Activated CD4-positive, alpha-beta T cell treated with anti-CD3 and anti-CD28 coated beads, Interleukin-2, amount 10 ng/mL, durations not matched to agents 7 days and 5 days (primary cell): Measurements from ENCODE around the gene MLANA. TPM values are rescaled to one million over a fixed set of nuclear protein-coding genes. Genes with fewer than 3 reads are reported as not detected.
A peak's percentile ranks its signal among the peaks of the same experiment; 100 is the strongest.
"Not testable (repeated sequence)": the region's sequence is repeated elsewhere in the genome, so short reads cannot be mapped to it uniquely, and the experiment has no call there.

ENCODE experiments used
- CTCF ChIA-PET: fragments of 350-600 bp; sonication (Branson Sonifier 250); formaldehyde crosslinking; loops from one replicate; lab custom pipeline; 2021; ENCODE audit warnings: antibody characterized with exemption; lab: Charles Lee
- POLR2A ChIA-PET: fragments of 350-600 bp; sonication (Branson Sonifier 250); formaldehyde crosslinking; loops from one replicate; lab custom pipeline; 2021; ENCODE audit warnings: antibody characterized with exemption; lab: Charles Lee
- DNase-seq: peaks from one replicate; pipeline ENCODE4 v3.0.0-alpha.2; 2020
- H3K27ac Mint-ChIP-seq: one replicate; pipeline ENCODE4 v1.8.0; 2021; ENCODE audit warnings: mild to moderate bottlenecking, moderate library complexity, mixed read lengths
- H3K27me3 Mint-ChIP-seq: one replicate; pipeline ENCODE4 v1.8.0; 2021; ENCODE audit warnings: mixed read lengths
- H3K36me3 Mint-ChIP-seq: one replicate; pipeline ENCODE4 v1.8.0; 2021; ENCODE audit warnings: low read depth, mixed read lengths
- H3K4me1 Mint-ChIP-seq: one replicate; pipeline ENCODE4 v1.8.0; 2021; ENCODE audit warnings: mixed read lengths
- H3K4me3 Mint-ChIP-seq: one replicate; pipeline ENCODE4 v1.8.0; 2021; ENCODE audit warnings: mild to moderate bottlenecking, moderate library complexity, mixed read lengths
- H3K9me3 Mint-ChIP-seq: one replicate; pipeline ENCODE4 v1.8.0; 2021; ENCODE audit warnings: mixed read lengths
- total RNA-seq, 2 experiments: library from RNA; stranded (reverse); gene quantifications; one replicate each; pipeline ENCODE4 v1.2.3, GENCODE V29; 2021

MLANA gene
- total RNA-seq, 2 experiments from 2014 or later = not detected

DNA sequence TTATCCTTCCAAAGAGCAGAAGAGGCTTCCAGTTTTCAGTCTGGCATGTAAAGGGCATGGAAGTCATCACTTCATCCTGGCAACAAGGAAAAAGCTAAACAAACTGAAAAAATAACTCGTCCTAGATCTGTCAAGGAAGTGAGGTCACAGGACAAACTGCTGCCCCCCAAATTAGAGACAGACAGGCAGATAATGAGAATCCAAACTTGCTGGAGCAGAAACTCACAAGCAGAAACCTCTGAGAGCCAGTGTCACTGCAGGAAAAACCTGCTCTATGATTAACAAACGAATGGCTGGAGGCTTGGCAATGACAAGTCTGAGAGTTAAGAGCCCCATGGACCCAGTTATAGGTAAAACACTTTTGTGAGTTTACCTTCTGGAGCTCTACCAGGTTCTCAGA is 18.9 kb upstream of the MLANA start:
- DNase-seq = no peak
- Mint-ChIP-seq H3K36me3 (peaks cover 9% of the 10 kb centered on the region), H3K4me3 (no peak overlapping the region), H3K4me1 (peaks cover 26% of the 10 kb centered on the region), H3K9me3 (peaks cover 3% of the 10 kb centered on the region), H3K27me3 (no peaks in the 10 kb centered on the region), H3K27ac (no peak overlapping the region)
- CTCF ChIA-PET = interaction anchor here (1.2 to 1.8 kb wide), 2 partner anchors 13 to 15 kb away, joined by 4 to 5 read pairs; no protein-coding TSS in a partner anchor
- POLR2A ChIA-PET = no interaction called here

DNA sequence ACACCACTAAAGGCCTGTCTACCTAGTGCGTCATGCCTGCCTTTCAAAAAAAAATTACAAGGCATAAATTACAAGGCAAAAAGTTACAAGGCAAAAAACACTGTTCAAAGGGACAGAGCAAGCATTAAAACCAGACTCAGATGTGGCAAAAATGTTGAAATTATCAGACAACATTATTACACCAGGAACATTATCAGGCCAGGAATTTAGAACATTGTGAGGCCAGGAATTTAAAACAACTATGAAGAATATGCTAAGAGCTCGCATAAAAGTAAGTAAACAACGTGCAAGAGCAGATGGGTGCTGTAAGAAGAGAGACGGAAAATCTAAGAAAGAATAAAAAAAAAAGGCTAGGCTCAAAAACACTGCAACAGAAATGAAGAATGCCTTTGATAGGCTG is 18.2 kb upstream of the MLANA start:
- H3K4me1 Mint-ChIP-seq = peaks cover 26% of the 10 kb centered on the region
- POLR2A ChIA-PET = interaction anchor here (0.7 kb wide), 1 partner anchor 433 kb away, joined by 7 read pairs; no protein-coding TSS in a partner anchor
- no peak overlapping the region for H3K27ac Mint-ChIP-seq
- H3K27me3 Mint-ChIP-seq = no peaks in the 10 kb centered on the region
- H3K9me3 Mint-ChIP-seq = peaks cover 3% of the 10 kb centered on the region
- peaks cover 9% of the 10 kb centered on the region for H3K36me3 Mint-ChIP-seq
- H3K4me3 Mint-ChIP-seq = no peak overlapping the region
- no peak for DNase-seq
- CTCF ChIA-PET = no interaction called here

DNA sequence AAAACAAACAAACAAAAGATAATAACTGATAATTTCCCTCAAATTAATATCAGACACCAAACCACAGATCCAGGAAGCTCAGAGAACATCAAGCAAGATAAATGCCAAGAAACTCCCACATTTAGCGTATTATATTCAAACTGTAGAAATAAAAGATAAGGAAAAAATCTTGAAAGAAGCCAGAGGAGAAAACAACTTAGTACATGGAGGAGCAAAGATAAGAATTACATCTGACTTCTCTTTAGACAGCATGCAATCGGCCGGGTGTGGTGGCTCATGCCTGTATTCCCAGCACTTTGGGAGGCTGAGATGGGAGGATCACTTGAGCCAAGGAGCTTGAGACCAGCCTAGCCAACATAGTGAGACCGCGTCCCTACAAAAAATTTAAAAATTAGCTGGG is 17.2 kb upstream of the MLANA start:
- peaks cover 26% of the 10 kb centered on the region for H3K4me1 Mint-ChIP-seq
- ChIA-PET POLR2A (no interaction called here), CTCF (no interaction called here)
- no peak for DNase-seq
- no peaks in the 10 kb centered on the region for H3K27me3 Mint-ChIP-seq
- H3K9me3 Mint-ChIP-seq = peaks cover 3% of the 10 kb centered on the region
- no peak overlapping the region for H3K4me3 Mint-ChIP-seq
- peaks cover 9% of the 10 kb centered on the region for H3K36me3 Mint-ChIP-seq
- peak overlapping the region; percentile 57 for H3K27ac Mint-ChIP-seq

DNA sequence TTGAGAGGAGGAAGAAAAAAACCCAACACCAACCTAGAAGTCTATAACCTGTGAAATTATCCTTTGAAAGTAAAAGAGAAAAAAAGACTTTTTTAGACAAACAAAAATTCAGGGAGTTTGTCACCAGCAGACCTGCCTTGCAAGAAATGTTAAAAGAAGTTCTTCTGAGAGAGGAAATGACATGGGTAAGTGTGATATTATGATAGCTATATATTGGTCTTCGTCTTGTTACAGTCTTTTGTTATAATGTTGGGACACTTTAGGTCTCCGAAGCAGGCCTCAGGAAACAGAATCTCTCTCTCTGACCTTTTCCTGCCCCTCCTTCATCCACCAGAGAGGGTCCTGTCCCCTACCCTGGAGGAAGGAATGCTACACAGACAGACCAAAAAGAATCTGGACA is 16.6 kb upstream of the MLANA start:
- Mint-ChIP-seq H3K4me3 (no peak overlapping the region), H3K4me1 (peaks cover 26% of the 10 kb centered on the region), H3K27ac (no peak overlapping the region), H3K9me3 (peaks cover 3% of the 10 kb centered on the region), H3K27me3 (no peaks in the 10 kb centered on the region), H3K36me3 (peaks cover 9% of the 10 kb centered on the region)
- DNase-seq = no peak
- CTCF ChIA-PET = no interaction called here
- POLR2A ChIA-PET = no interaction called here

DNA sequence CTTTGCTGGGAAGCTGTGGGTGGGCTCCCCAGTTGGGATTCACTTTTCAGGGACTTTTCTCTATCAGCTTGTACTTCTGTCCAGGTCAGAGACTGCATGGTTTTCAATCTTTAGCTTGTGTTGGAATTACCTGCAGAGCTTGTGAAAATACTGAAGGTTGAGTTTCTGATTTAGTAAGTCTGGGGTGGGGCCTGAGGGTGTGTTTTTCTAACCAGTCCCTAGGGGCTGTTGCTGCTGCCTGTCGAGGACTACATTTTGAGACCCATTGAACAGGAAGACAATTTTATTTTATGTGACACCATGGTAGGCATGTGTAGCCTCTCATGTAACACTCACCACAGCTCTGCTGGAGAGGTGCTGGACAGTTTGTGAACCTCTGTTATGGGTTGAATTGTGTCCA is 14.7 kb upstream of the MLANA start:
- ChIA-PET CTCF (interaction anchor here (0.9 kb wide), 1 partner anchor 58 kb away, joined by 3 read pairs; no protein-coding TSS in a partner anchor), POLR2A (no interaction called here)
- H3K27me3 Mint-ChIP-seq = no peaks in the 10 kb centered on the region
- H3K4me1 Mint-ChIP-seq = peaks cover 17% of the 10 kb centered on the region
- peaks cover 9% of the 10 kb centered on the region for H3K36me3 Mint-ChIP-seq
- peaks cover 3% of the 10 kb centered on the region for H3K9me3 Mint-ChIP-seq
- H3K4me3 Mint-ChIP-seq = no peak overlapping the region
- DNase-seq = no peak
- H3K27ac Mint-ChIP-seq = no peak overlapping the region

DNA sequence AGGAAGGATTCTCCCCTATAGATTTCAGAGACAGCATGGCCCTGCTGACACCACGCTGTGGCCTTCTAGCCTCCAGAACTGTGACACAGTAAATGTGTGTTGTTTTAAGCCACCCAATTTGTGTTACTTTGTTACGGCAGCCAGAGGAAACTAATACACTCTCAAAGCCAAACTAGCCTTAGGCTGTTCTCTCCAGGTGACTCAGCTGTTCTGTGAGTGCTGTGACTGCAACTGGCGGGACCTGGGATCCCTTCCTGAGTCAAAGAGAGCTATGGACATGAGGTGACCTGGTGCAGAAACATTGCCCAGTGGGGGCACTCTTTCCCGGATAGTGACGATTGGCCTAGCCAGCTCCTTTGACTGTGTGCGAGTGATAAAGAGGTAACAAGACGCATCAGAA is 14.0 kb upstream of the MLANA start:
- Mint-ChIP-seq H3K4me1 (peaks cover 17% of the 10 kb centered on the region), H3K27me3 (no peaks in the 10 kb centered on the region), H3K27ac (no peak overlapping the region), H3K4me3 (no peak overlapping the region), H3K9me3 (peaks cover 3% of the 10 kb centered on the region), H3K36me3 (peaks cover 9% of the 10 kb centered on the region)
- ChIA-PET CTCF (interaction anchor here (1.7 to 4.5 kb wide), 2 partner anchors 10 to 44 kb away, joined by 7 to 17 read pairs; partner anchors contain the start of gene ERMP1), POLR2A (no interaction called here)
- DNase-seq = no peak

DNA sequence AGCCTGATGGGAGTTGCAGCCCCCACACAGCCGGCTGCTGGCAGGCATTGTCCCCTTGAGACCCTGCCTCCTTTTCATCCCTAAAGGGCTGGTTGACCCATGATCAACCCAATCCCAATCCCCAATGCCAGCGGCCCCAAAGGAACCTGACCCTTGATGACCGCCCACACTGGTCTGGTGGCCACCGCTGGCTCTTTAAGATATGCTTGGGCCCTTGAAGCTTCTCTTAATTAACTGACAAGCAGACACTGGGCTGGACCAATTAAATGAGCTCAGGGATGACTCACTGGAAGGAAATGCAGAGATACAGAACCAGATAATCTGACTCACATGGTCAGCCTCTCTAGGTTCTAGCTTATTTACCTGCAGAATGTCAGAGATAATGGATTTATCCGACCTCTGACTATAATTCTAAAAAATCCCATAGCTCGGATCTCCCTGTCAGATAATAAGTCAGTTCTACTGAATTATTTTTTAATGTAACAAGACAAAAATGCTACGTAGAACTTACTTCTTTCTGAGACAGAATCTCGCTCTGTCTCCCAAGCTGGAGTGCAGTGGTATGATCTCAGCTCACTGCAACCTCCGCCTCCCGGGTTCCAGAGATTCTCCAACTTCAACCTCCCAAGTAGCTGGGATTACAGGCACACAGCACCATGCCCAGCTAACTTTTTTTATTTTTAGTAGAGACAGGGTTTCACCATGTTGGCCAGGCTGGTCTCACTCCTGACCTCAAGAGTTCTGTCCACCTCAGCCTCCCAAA is 11.1 kb upstream of the MLANA start:
- peaks cover 6% of the 10 kb centered on the region for H3K9me3 Mint-ChIP-seq
- H3K4me3 Mint-ChIP-seq = no peak overlapping the region
- POLR2A ChIA-PET = interaction anchor here (0.8 kb wide), 1 partner anchor 27 kb away, joined by 4 read pairs; no protein-coding TSS in a partner anchor
- H3K27me3 Mint-ChIP-seq = no peaks in the 10 kb centered on the region
- peaks cover 6% of the 10 kb centered on the region for H3K36me3 Mint-ChIP-seq
- DNase-seq = no peak
- H3K27ac Mint-ChIP-seq = no peak overlapping the region
- H3K4me1 Mint-ChIP-seq = peaks cover 8% of the 10 kb centered on the region
- CTCF ChIA-PET = interaction anchor here (0.6 to 4.5 kb wide), 7 partner anchors 10 to 175 kb away, joined by 3 to 17 read pairs (median 4); partner anchors contain the start of gene ERMP1

DNA sequence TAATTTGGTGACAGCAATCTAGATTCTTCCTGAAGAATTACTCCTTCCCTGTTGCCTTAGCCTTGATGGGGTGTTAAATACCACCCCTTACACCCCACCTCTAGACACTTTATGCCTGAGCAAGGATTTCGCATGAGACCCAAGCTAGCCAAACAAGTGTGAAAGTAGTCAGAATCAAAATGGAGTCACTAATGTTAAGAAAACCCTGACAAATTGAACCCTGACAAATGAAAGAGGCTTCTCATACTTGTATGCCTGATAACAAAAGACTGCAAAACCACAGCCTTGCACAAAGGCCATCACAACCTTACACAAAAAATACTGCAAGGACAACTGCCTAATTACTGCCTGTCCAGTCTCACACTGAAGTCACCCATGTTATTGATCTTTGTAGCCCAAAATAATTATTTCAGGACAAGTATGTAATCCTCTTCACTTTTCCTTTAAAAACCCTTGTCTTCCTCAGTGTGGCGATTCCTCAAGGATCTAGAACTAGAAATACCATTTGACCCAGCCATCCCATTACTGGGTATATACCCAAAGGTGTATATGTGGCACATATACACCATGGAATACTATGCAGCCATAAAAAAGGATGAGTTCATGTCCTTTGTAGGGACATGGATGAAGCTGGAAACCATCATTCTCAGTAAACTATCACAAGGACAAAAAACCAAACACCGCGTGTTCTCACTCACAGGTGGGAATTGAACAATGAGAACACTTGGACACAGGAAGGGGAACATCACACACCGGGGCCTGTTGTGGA is 8.3 kb upstream of the MLANA start:
- CTCF ChIA-PET, DNase-seq, H3K27ac Mint-ChIP-seq, H3K36me3 Mint-ChIP-seq, H3K4me3 Mint-ChIP-seq, POLR2A ChIA-PET, H3K9me3 Mint-ChIP-seq, H3K4me1 Mint-ChIP-seq, H3K27me3 Mint-ChIP-seq: not testable (repeated sequence)

DNA sequence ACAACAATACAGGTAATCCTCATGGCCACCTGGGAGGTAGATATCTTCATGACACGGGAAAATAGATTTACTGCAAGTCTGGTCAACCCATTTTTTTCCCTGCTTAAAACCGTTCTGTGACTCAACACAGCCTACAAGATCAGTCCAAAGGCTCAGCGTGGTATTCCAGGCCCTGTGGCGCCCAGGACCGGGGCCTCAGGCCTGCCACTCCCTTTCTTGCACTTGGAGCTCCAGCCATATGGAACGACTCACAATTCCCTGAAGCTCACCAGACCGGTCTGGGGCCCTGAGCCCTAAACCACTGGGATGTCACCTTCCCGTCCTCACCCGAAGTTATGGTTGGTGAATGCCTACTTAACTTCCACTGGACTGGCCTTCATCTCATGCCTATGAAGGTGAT is 6.5 kb upstream of the MLANA start:
- CTCF ChIA-PET = interaction anchor here (1.6 kb wide), 1 partner anchor 30 kb away, joined by 4 read pairs; no protein-coding TSS in a partner anchor
- no peak overlapping the region for H3K27ac Mint-ChIP-seq
- peaks cover 7% of the 10 kb centered on the region for H3K4me1 Mint-ChIP-seq
- DNase-seq = no peak
- H3K9me3 Mint-ChIP-seq = peaks cover 2% of the 10 kb centered on the region
- no peaks in the 10 kb centered on the region for H3K36me3 Mint-ChIP-seq
- POLR2A ChIA-PET = no interaction called here
- H3K27me3 Mint-ChIP-seq = peaks cover 2% of the 10 kb centered on the region
- H3K4me3 Mint-ChIP-seq = no peak overlapping the region

DNA sequence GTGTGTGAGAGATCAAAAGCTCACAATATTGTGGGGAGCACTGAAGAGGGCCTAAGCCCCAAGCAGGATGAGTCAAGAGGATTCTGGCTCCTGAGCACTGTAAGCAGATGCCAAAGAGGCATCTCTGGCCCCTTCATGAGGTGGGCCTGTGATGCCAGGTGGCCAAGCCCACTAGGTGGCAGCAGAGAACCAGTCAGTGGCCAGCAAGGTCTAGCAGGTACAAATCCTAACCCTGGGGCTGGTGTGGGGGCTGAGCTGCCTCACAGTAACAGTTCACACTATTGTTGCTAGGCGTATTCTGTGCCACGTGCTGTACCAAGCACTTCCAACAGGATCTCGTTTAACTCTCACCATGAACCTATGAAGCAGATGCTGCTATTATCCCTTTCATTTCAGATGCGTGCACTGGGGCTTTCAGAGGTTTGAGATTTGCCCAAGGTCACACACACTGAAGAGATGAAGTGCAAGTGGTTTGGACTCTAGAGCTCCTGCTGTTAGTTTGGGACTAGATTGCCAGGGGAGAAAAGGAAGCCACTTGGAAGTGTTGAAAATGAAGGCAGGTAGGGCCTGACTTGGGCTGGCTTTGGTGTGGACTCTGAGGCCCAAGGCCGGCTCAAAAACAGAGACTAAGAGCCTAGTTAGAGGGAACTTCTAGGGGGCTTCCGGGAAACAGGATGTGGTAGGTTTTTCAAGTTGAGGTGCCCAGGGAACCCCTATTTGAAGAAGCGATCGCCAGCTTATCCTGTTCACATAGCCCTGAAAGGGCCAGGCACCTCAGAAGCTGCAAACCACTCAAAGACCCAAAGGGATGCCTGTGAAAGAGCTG is 4.4 kb upstream of the MLANA start:
- peak; percentile 85 for DNase-seq
- peaks cover 5% of the 10 kb centered on the region for H3K4me1 Mint-ChIP-seq
- no peak overlapping the region for H3K27ac Mint-ChIP-seq
- no peak overlapping the region for H3K4me3 Mint-ChIP-seq
- H3K9me3 Mint-ChIP-seq = peaks cover 2% of the 10 kb centered on the region
- H3K27me3 Mint-ChIP-seq = peaks cover 3% of the 10 kb centered on the region
- POLR2A ChIA-PET = no interaction called here
- CTCF ChIA-PET = interaction anchor here (0.6 to 3.3 kb wide), 25 partner anchors 8 to 1599 kb away, joined by 3 to 15 read pairs (median 4); partner anchors contain the start of gene ERMP1
- H3K36me3 Mint-ChIP-seq = no peaks in the 10 kb centered on the region

DNA sequence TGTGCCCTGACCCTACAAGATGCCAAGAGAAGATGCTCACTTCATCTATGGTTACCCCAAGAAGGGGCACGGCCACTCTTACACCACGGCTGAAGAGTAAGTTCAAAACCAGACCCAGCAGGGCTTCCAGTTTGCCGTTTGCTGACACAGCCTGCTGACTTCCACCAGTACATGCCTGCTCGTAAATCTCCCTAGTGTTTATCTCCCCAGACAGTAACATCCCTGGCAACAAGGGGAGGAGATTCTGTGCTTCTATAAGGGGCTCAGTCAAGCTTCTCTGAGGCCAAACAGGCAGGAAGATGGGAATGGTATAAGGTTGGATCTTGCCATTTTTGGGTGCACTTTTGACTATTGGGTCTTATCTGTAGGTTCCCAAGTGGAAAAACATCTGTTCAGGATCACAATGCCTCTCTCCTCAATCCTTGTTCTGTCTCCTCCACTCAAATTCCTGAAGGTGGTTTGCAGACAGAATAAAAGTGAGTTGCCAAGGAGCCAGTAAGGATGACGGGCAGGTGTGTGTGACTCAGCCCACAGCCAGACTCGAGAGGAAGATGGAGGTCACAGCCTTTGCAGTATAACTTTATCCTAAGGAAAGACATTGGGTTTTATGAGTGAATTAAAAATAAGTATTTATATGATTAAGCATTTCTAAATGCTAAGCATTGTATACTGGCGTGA is 1.9 kb downstream of the MLANA start:
- Mint-ChIP-seq H3K36me3 (no peaks in the 10 kb centered on the region), H3K4me1 (no peaks in the 10 kb centered on the region), H3K27ac (no peak overlapping the region), H3K9me3 (no peaks in the 10 kb centered on the region), H3K4me3 (no peak overlapping the region), H3K27me3 (peaks cover 3% of the 10 kb centered on the region)
- ChIA-PET POLR2A (no interaction called here), CTCF (interaction anchor here (1.2 kb wide), 1 partner anchor 13 kb away, joined by 3 read pairs; no protein-coding TSS in a partner anchor)
- DNase-seq = no peak

DNA sequence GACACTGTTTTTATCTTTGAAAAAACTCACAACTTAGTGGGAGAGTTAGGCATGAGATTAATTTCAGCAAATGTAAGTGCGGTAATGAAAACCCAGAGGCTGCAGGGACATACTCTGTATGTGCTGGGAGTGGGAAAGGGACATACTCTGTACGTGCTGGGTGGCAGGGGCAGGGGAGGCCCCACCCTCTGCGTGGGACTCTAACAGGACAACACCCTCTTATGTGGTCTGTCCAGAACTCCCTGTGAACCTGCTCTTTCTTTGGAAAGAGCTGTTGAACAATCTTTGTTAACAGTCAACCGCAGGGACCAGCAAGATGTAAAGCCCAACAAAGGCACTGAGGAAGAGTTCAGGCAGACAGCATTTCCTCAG is 2.4 kb downstream of the MLANA start:
- ChIA-PET CTCF (no interaction called here), POLR2A (no interaction called here)
- peaks cover 3% of the 10 kb centered on the region for H3K27me3 Mint-ChIP-seq
- no peak for DNase-seq
- no peaks in the 10 kb centered on the region for H3K4me1 Mint-ChIP-seq
- H3K36me3 Mint-ChIP-seq = peaks cover under 1% of the 10 kb centered on the region
- H3K9me3 Mint-ChIP-seq = no peaks in the 10 kb centered on the region
- no peak overlapping the region for H3K4me3 Mint-ChIP-seq
- H3K27ac Mint-ChIP-seq = no peak overlapping the region
